Neuron (in vitro differentiated cells): ENCODE results near the gene RNF217.
"Not testable (repeated sequence)": the region's sequence is repeated elsewhere in the genome, so short reads cannot be mapped to it uniquely, and the experiment has no call there.

Experiments used
- H2AFZ ChIP-seq: one replicate; pipeline ENCODE4 v1.6.1; 2013; ENCODE audit warnings: low read depth, mild to moderate bottlenecking, inconsistent platforms, low read length, moderate library complexity
- H3K27me3 ChIP-seq: one replicate; pipeline ENCODE4 v1.6.1; 2013; ENCODE audit warnings: low read length; ENCODE audit not compliant: insufficient read depth
- H3K36me3 ChIP-seq: one replicate; pipeline ENCODE4 v1.6.1; 2013; ENCODE audit warnings: low read length; ENCODE audit not compliant: insufficient read depth
- H3K4me1 ChIP-seq: one replicate; pipeline ENCODE4 v1.6.1; 2013; ENCODE audit warnings: low read length; ENCODE audit not compliant: insufficient read depth
- H3K4me3 ChIP-seq: 2 replicates; pipeline ENCODE4 v1.5.1; 2013; ENCODE audit warnings: mild to moderate bottlenecking, low read length, moderate library complexity
- H3K9me3 ChIP-seq: one replicate; pipeline ENCODE4 v1.6.1; 2013; ENCODE audit warnings: low read length

Gene RNF217

GRCh38 chr6:125073071-125073470, 110.8 kb downstream of the RNF217 start:
- Histone ChIP-seq H2AFZ (no peak overlapping the region), H3K9me3 (no peaks in the 10 kb centered on the region), H3K4me3 (no peak overlapping the region), H3K36me3 (no peaks in the 10 kb centered on the region), H3K27me3 (no peaks in the 10 kb centered on the region), H3K4me1 (no peaks in the 10 kb centered on the region)

GRCh38 chr6:125074120-125074519, 111.9 kb downstream of the RNF217 start:
- no peak overlapping the region for H3K4me3 ChIP-seq
- no peak overlapping the region for H2AFZ ChIP-seq
- no peaks in the 10 kb centered on the region for H3K4me1 ChIP-seq
- no peaks in the 10 kb centered on the region for H3K27me3 ChIP-seq
- H3K9me3 ChIP-seq = no peaks in the 10 kb centered on the region
- H3K36me3 ChIP-seq = no peaks in the 10 kb centered on the region

- H3K36me3 ChIP-seq, H3K27me3 ChIP-seq, H3K9me3 ChIP-seq, H2AFZ ChIP-seq, H3K4me3 ChIP-seq, H3K4me1 ChIP-seq: not testable (repeated sequence)
These were observed 112.8 kb downstream of the RNF217 start for GRCh38 chr6:125075073-125075472.

GRCh38 chr6:125075741-125076481, 113.7 kb downstream of the RNF217 start:
- no peak overlapping the region for H2AFZ ChIP-seq

GRCh38 chr6:125076482-125076742, 114.2 kb downstream of the RNF217 start:
- Histone ChIP-seq H3K4me1 (no peaks in the 10 kb centered on the region), H3K9me3 (no peaks in the 10 kb centered on the region), H3K27me3 (no peaks in the 10 kb centered on the region), H2AFZ (no peak overlapping the region), H3K4me3 (no peak overlapping the region), H3K36me3 (no peaks in the 10 kb centered on the region)

More at GRCh38 chr6:125075741-125076481, 113.7 kb downstream of the RNF217 start:
- Histone ChIP-seq H3K36me3 (no peaks in the 10 kb centered on the region), H3K9me3 (no peaks in the 10 kb centered on the region), H3K27me3 (no peaks in the 10 kb centered on the region), H3K4me1 (no peaks in the 10 kb centered on the region), H3K4me3 (no peak overlapping the region)

- Histone ChIP-seq H3K4me3 (no peak overlapping the region), H2AFZ (no peak overlapping the region), H3K36me3 (no peaks in the 10 kb centered on the region)
These were observed 115.2 kb downstream of the RNF217 start for GRCh38 chr6:125077453-125077852.

GRCh38 chr6:125078602-125079321, 116.5 kb downstream of the RNF217 start:
- Histone ChIP-seq H3K36me3 (no peaks in the 10 kb centered on the region), H3K4me1 (no peaks in the 10 kb centered on the region), H3K4me3 (no peak overlapping the region), H3K9me3 (no peaks in the 10 kb centered on the region), H2AFZ (no peak overlapping the region), H3K27me3 (no peaks in the 10 kb centered on the region)

More at GRCh38 chr6:125077453-125077852, 115.2 kb downstream of the RNF217 start:
- H3K4me1 ChIP-seq = no peaks in the 10 kb centered on the region
- no peaks in the 10 kb centered on the region for H3K27me3 ChIP-seq
- H3K9me3 ChIP-seq = no peaks in the 10 kb centered on the region

GRCh38 chr6:125082908-125083683, 120.9 kb downstream of the RNF217 start:
- Histone ChIP-seq H2AFZ (no peak overlapping the region), H3K36me3 (no peaks in the 10 kb centered on the region), H3K9me3 (no peaks in the 10 kb centered on the region), H3K4me1 (peaks cover 3% of the 10 kb centered on the region), H3K4me3 (no peak overlapping the region), H3K27me3 (no peaks in the 10 kb centered on the region)

GRCh38 chr6:125083684-125083990, 121.4 kb downstream of the RNF217 start:
- peaks cover 3% of the 10 kb centered on the region for H3K4me1 ChIP-seq

GRCh38 chr6:125086716-125087115, 124.5 kb downstream of the RNF217 start:
- Histone ChIP-seq H3K27me3 (no peaks in the 10 kb centered on the region), H2AFZ (no peak overlapping the region), H3K4me3 (no peak overlapping the region), H3K9me3 (no peaks in the 10 kb centered on the region), H3K36me3 (no peaks in the 10 kb centered on the region), H3K4me1 (peaks cover 3% of the 10 kb centered on the region)

More at GRCh38 chr6:125083684-125083990, 121.4 kb downstream of the RNF217 start:
- Histone ChIP-seq H3K36me3 (no peaks in the 10 kb centered on the region), H3K4me3 (no peak overlapping the region), H2AFZ (no peak overlapping the region), H3K9me3 (no peaks in the 10 kb centered on the region), H3K27me3 (no peaks in the 10 kb centered on the region)

GRCh38 chr6:125088963-125089362, 126.7 kb downstream of the RNF217 start:
- Histone ChIP-seq H3K9me3 (no peaks in the 10 kb centered on the region), H3K4me1 (peaks cover 3% of the 10 kb centered on the region), H3K4me3 (no peak overlapping the region), H3K36me3 (no peaks in the 10 kb centered on the region), H2AFZ (no peak overlapping the region), H3K27me3 (no peaks in the 10 kb centered on the region)

GRCh38 chr6:125094563-125094962, 132.3 kb downstream of the RNF217 start:
- H3K9me3 ChIP-seq = no peaks in the 10 kb centered on the region
- peaks cover 4% of the 10 kb centered on the region for H3K4me1 ChIP-seq
- no peaks in the 10 kb centered on the region for H3K36me3 ChIP-seq
- H3K27me3 ChIP-seq = no peaks in the 10 kb centered on the region
- H3K4me3 ChIP-seq = no peak overlapping the region
- H2AFZ ChIP-seq = no peak overlapping the region

GRCh38 chr6:125095580-125096301, 133.5 kb downstream of the RNF217 start:
- Histone ChIP-seq H3K9me3 (no peaks in the 10 kb centered on the region), H3K4me3 (no peak overlapping the region), H3K4me1 (peaks cover 4% of the 10 kb centered on the region), H2AFZ (no peak overlapping the region), H3K27me3 (no peaks in the 10 kb centered on the region), H3K36me3 (no peaks in the 10 kb centered on the region)
